Stomach (tissue), 4 donors: ENCODE results near the gene BOLA3.

Experiments used
- POLR2A ChIP-seq, 4 donors: fragments of 450-650 bp; IDR thresholded peaks; one replicate each; pipeline ENCODE4 v1.6.1; 2016; ENCODE audit warnings: antibody characterized with exemption in 4 of 4, control low read depth in 2 of 4, mild to moderate bottlenecking in 1 of 4, moderate library complexity in 1 of 4
- POLR2AphosphoS5 ChIP-seq, 3 donors: sonication (generic); formaldehyde crosslinking; IDR thresholded peaks; one replicate each; pipeline ENCODE4 v1.6.1; 2016; ENCODE audit warnings: antibody characterized with exemption in 3 of 3
- TF ChIP-seq, protein P1 (sequence below), 7 experiments: fragments of 450-650 bp in 4 of 7; fragments of 200-600 bp in 3 of 7; sonication (generic) in 3 of 7; IDR thresholded peaks; one replicate each; pipeline ENCODE4 v1.5.1; 2016 to 2019; ENCODE audit warnings: antibody characterized with exemption in 7 of 7, control low read depth in 2 of 7, mild to moderate bottlenecking in 1 of 7

GRCh38 chr2:74177696-74178095 is 30.0 kb upstream of the BOLA3 start:
- TF ChIP-seq POLR2AphosphoS5 (IDR thresholded peaks at IDR 0.05) (no peak), POLR2A (IDR thresholded peaks at IDR 0.05) (no peak)
- TF ChIP-seq, protein P1, sequence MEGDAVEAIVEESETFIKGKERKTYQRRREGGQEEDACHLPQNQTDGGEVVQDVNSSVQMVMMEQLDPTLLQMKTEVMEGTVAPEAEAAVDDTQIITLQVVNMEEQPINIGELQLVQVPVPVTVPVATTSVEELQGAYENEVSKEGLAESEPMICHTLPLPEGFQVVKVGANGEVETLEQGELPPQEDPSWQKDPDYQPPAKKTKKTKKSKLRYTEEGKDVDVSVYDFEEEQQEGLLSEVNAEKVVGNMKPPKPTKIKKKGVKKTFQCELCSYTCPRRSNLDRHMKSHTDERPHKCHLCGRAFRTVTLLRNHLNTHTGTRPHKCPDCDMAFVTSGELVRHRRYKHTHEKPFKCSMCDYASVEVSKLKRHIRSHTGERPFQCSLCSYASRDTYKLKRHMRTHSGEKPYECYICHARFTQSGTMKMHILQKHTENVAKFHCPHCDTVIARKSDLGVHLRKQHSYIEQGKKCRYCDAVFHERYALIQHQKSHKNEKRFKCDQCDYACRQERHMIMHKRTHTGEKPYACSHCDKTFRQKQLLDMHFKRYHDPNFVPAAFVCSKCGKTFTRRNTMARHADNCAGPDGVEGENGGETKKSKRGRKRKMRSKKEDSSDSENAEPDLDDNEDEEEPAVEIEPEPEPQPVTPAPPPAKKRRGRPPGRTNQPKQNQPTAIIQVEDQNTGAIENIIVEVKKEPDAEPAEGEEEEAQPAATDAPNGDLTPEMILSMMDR (IDR thresholded peaks at IDR 0.05) = no peak
